Astrocyte (in vitro differentiated cells and primary cell): Measurements from ENCODE around the gene SLC25A42. TPM values are rescaled to one million over a fixed set of nuclear protein-coding genes. Genes with fewer than 3 reads are reported as not detected.

ENCODE experiments used
- DNase-seq: peaks from one replicate; pipeline ENCODE4 v3.0.0-alpha.2; 2010; ENCODE audit warnings: low read depth
- FAIRE-seq: peaks from 2 replicates; lab custom pipeline; 2011; peaks lifted over from hg19 to GRCh38; lab: Jason Lieb, UNC
- H2AFZ ChIP-seq: 2 replicates; pipeline ENCODE4 v1.6.0; 2012; ENCODE audit warnings: low read depth, low read length, inconsistent platforms
- H3K27ac ChIP-seq: 2 replicates; pipeline ENCODE4 v1.5.1; 2011; ENCODE audit warnings: low read depth, low read length, inconsistent platforms
- H3K27me3 ChIP-seq: 2 replicates; pipeline ENCODE4 v1.6.0; 2011; ENCODE audit warnings: low read length, inconsistent platforms; ENCODE audit not compliant: insufficient read depth
- H3K36me3 ChIP-seq: 2 replicates; pipeline ENCODE4 v1.5.1; 2011; ENCODE audit warnings: low read length, inconsistent platforms; ENCODE audit not compliant: insufficient read depth
- H3K4me1 ChIP-seq: 2 replicates; pipeline ENCODE4 v1.5.1; 2011; ENCODE audit warnings: low read length, inconsistent platforms; ENCODE audit not compliant: insufficient read depth
- H3K4me2 ChIP-seq: 2 replicates; pipeline ENCODE4 v1.6.0; 2012; ENCODE audit warnings: low read length, inconsistent platforms
- H3K4me3 ChIP-seq: 2 replicates; pipeline ENCODE4 v1.5.1; 2011; ENCODE audit warnings: low read depth, mild to moderate bottlenecking, low read length, inconsistent platforms; ENCODE audit not compliant: insufficient read depth
- H3K79me2 ChIP-seq: 2 replicates; pipeline ENCODE4 v1.6.0; 2012; ENCODE audit warnings: mild to moderate bottlenecking, low read length, inconsistent platforms; ENCODE audit not compliant: insufficient read depth
- H3K9ac ChIP-seq: 2 replicates; pipeline ENCODE4 v1.6.0; 2012; ENCODE audit warnings: mild to moderate bottlenecking, low read length, inconsistent platforms
- H3K9me3 ChIP-seq: 2 replicates; pipeline ENCODE4 v1.5.1; 2012; ENCODE audit warnings: low read depth, mild to moderate bottlenecking, low read length, inconsistent platforms; ENCODE audit not compliant: insufficient read depth
- H4K20me1 ChIP-seq: 2 replicates; pipeline ENCODE4 v1.6.0; 2012; ENCODE audit warnings: low read length, inconsistent platforms; ENCODE audit not compliant: insufficient read depth
- H3K27ac Mint-ChIP-seq: one replicate; pipeline ENCODE4 v1.8.0; 2021; ENCODE audit warnings: mild to moderate bottlenecking, mixed read lengths; ENCODE audit not compliant: unreplicated experiment
- H3K27me3 Mint-ChIP-seq: one replicate; pipeline ENCODE4 v1.8.0; 2021; ENCODE audit warnings: low read depth, mixed read lengths; ENCODE audit not compliant: unreplicated experiment
- H3K36me3 Mint-ChIP-seq: one replicate; pipeline ENCODE4 v1.8.0; 2021; ENCODE audit warnings: low read depth, mixed read lengths; ENCODE audit not compliant: unreplicated experiment
- H3K4me1 Mint-ChIP-seq: one replicate; pipeline ENCODE4 v1.8.0; 2021; ENCODE audit warnings: low read depth, mixed read lengths; ENCODE audit not compliant: unreplicated experiment
- H3K4me3 Mint-ChIP-seq: one replicate; pipeline ENCODE4 v1.8.0; 2021; ENCODE audit warnings: mild to moderate bottlenecking, moderate library complexity, mixed read lengths; ENCODE audit not compliant: unreplicated experiment
- H3K9me3 Mint-ChIP-seq: one replicate; pipeline ENCODE4 v1.8.0; 2021; ENCODE audit warnings: mild to moderate bottlenecking, mixed read lengths; ENCODE audit not compliant: unreplicated experiment
- CTCF ChIP-seq: IDR thresholded peaks from 2 replicates; pipeline ENCODE4 v1.5.1; 2011; ENCODE audit warnings: low read depth, mild to moderate bottlenecking, inconsistent platforms, low read length, moderate library complexity; ENCODE audit not compliant: insufficient read depth
- EZH2 ChIP-seq: IDR thresholded peaks from 2 replicates; pipeline ENCODE4 v1.6.1; 2012; ENCODE audit warnings: mild to moderate bottlenecking, low read length, inconsistent platforms; ENCODE audit not compliant: insufficient read depth
- total RNA-seq: library from RNA; stranded (reverse); gene quantifications from 2 replicates; pipeline ENCODE4 v1.2.1, GENCODE V29; 2021

Gene SLC25A42
- total RNA-seq, 1 donor from 2014 or later: 7.6 TPM

GRCh38 chr19:19094513-19094912, 30.7 kb downstream of the SLC25A42 start:
- no peak for TF ChIP-seq CTCF
- TF ChIP-seq EZH2: no peak

GRCh38 chr19:19095691-19096090, 31.9 kb downstream of the SLC25A42 start:
- no peak overlapping the region for H2AFZ ChIP-seq
- H3K4me3 Mint-ChIP-seq: no peak overlapping the region
- H3K36me3 ChIP-seq: no peaks in the 10 kb centered on the region
- DNase-seq (no peak), FAIRE-seq (no peak)
- peaks cover 10% of the 10 kb centered on the region for H3K36me3 Mint-ChIP-seq
- no peak overlapping the region for H3K27ac Mint-ChIP-seq
- H3K9me3 ChIP-seq: no peaks in the 10 kb centered on the region
- no peaks in the 10 kb centered on the region for H3K79me2 ChIP-seq
- H3K27me3 ChIP-seq: no peaks in the 10 kb centered on the region
- no peak overlapping the region for H3K9ac ChIP-seq
- no peaks in the 10 kb centered on the region for H3K27me3 Mint-ChIP-seq
- no peaks in the 10 kb centered on the region for H3K9me3 Mint-ChIP-seq
- TF ChIP-seq EZH2 (no peak), CTCF (no peak)
- no peak overlapping the region for H3K27ac ChIP-seq
- no peaks in the 10 kb centered on the region for H3K4me1 ChIP-seq
- peaks cover 3% of the 10 kb centered on the region for H3K4me1 Mint-ChIP-seq
- H3K4me3 ChIP-seq: no peak overlapping the region
- peaks cover 12% of the 10 kb centered on the region for H4K20me1 ChIP-seq
- H3K4me2 ChIP-seq: no peak overlapping the region

More at GRCh38 chr19:19094513-19094912, 30.7 kb downstream of the SLC25A42 start:
- Histone ChIP-seq H3K27me3 (no peaks in the 10 kb centered on the region), H3K36me3 (no peaks in the 10 kb centered on the region), H3K9me3 (no peaks in the 10 kb centered on the region), H4K20me1 (peaks cover 12% of the 10 kb centered on the region), H2AFZ (no peak overlapping the region), H3K4me3 (no peak overlapping the region), H3K27ac (no peak overlapping the region), H3K9ac (no peak overlapping the region), H3K4me1 (no peaks in the 10 kb centered on the region), H3K4me2 (no peak overlapping the region), H3K79me2 (no peaks in the 10 kb centered on the region)
- no peak overlapping the region for H3K27ac Mint-ChIP-seq
- H3K4me1 Mint-ChIP-seq: peaks cover 3% of the 10 kb centered on the region
- H3K9me3 Mint-ChIP-seq: no peaks in the 10 kb centered on the region
- DNase-seq (no peak), FAIRE-seq (no peak)
- peaks cover 7% of the 10 kb centered on the region for H3K36me3 Mint-ChIP-seq
- peaks cover 2% of the 10 kb centered on the region for H3K27me3 Mint-ChIP-seq
- no peak overlapping the region for H3K4me3 Mint-ChIP-seq

- no peak overlapping the region for H2AFZ ChIP-seq
- H3K79me2 ChIP-seq: no peaks in the 10 kb centered on the region
- no peaks in the 10 kb centered on the region for H3K27me3 ChIP-seq
- no peaks in the 10 kb centered on the region for H3K27me3 Mint-ChIP-seq
- H3K36me3 Mint-ChIP-seq: peaks cover 10% of the 10 kb centered on the region
- no peak overlapping the region for H3K4me2 ChIP-seq
- no peak for DNase-seq
- no peak overlapping the region for H3K4me3 ChIP-seq
- no peaks in the 10 kb centered on the region for H3K9me3 Mint-ChIP-seq
- H3K27ac Mint-ChIP-seq: no peak overlapping the region
- no peaks in the 10 kb centered on the region for H3K9me3 ChIP-seq
- H3K9ac ChIP-seq: no peak overlapping the region
- H3K4me1 Mint-ChIP-seq: peaks cover 3% of the 10 kb centered on the region
- H3K4me3 Mint-ChIP-seq: no peak overlapping the region
- FAIRE-seq: no peak
- H3K27ac ChIP-seq: no peak overlapping the region
- no peaks in the 10 kb centered on the region for H3K36me3 ChIP-seq
- no peaks in the 10 kb centered on the region for H3K4me1 ChIP-seq
- TF ChIP-seq EZH2: no peak
- no peak for TF ChIP-seq CTCF
- peaks cover 12% of the 10 kb centered on the region for H4K20me1 ChIP-seq
Measured at GRCh38 chr19:19096641-19097627, 33.1 kb downstream of the SLC25A42 start.
